C4-2B (cell line): ENCODE data around the gene SUGP1.
"Not testable (repeated sequence)": the region's sequence is repeated elsewhere in the genome, so short reads cannot be mapped to it uniquely, and the experiment has no call there.

Experiments used
- CTCF ChIP-seq: fragments of 450-650 bp; conservative IDR thresholded peaks from 2 replicates; pipeline ENCODE4 v1.5.1; 2017; ENCODE audit warnings: mild to moderate bottlenecking
- ZFX ChIP-seq: fragments of 450-650 bp; IDR thresholded peaks from 2 replicates; pipeline ENCODE4 v1.6.1; 2017

GRCh38 chr19:19350756-19351155 is 30.4 kb upstream of the SUGP1 start:
- not testable (repeated sequence) for TF ChIP-seq CTCF, ZFX
